ENCODE data around the gene TLE5.
"Not testable (repeated sequence)": the region's sequence is repeated elsewhere in the genome, so short reads cannot be mapped to it uniquely, and the experiment has no call there.

TLE5 gene

DNA sequence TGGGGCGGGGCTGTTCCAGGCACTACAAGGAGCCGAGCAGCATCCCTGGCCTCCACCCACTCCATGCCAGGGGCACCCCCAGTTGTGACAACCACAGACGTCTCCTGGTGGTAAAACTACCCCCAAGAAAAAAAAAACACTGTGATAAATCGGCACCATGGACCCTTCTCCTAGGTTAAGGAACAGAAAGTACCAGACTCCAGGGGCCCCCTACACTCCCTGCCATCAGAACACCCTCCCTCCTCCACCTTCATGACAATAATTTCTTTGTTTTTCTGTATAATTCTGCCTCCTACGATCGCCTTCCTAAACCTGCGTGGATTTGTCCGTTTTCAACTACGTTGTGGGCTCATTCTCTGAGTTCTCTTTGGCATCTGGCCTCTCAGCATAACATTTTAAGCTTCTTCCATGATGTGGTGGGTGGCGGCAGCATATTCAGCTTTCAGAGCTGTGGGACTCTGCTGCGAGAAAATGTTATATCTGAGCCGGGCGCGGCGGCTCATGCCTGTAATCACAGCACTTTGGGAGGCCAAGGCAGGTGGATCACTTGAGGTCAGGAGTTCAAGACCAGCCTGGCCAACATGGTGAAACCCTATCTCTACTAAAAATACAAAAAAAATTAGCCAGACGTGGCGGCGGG lies 41.9 kb downstream of the TLE5 start:
- no peak for DNase-seq

DNA sequence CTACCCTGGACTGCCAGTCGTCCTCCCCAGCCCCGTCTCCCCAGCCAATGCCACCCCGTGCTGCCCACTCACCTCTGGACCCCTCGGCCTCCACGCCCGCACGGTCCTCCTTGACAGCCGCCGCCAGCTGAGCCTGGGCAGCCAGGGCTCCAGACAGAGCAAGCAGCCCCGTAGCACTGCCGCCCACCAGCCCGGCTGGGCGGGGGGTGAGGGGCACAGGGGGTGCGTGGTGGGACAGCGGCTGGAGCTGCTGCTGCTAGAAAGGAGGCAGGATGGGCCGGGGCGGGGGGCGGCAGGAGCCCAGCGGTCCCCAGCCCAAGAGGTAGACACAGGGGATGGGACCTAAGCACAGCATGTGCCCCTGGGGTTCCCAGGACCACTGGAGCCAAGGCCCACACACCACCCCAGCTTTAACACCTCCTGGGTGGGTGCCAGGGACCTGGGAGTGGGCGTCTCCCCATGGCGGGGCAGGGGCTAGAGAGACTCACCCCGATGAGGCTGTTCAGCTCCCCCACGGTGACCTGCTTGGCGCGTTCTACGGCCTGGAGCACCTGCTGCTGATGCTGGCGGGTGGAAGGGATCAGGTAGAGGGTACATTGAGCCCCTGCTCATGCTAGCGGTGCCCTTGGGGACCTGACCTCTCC lies 43.0 kb downstream of the TLE5 start:
- DNase-seq: no peak

GRCh38 chr19:3017923-3018322 lies 44.4 kb downstream of the TLE5 start:
- no peak for DNase-seq

GRCh38 chr19:3015126-3016057 lies 46.9 kb downstream of the TLE5 start:
- DNase-seq: no peak

GRCh38 chr19:3014135-3014534 lies 48.2 kb downstream of the TLE5 start:
- DNase-seq: no peak

DNA sequence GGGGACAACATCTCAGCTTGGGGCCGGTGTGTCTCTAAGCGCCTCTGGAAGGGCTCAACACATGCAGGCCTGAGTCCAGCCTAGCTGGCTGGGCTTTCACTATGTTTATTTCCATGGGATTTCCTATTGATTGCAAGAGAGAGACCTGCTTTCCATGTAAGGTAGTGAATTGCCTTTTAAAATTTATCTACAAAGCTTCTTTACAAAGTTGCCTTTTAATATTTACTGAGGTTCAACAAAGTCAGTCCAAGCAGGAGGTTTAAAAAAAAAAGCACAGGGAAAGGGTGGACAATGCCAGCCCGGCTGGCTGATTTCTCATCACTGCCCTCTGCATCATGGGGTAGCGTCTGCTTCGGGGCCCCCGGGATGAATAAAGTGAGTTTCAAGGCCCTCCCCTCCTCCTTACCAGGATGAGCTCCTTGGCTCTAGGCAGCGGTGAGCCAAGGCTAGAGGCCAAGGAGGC lies 49.0 kb downstream of the TLE5 start:
- no peak for DNase-seq

GRCh38 chr19:3012621-3013262 lies 49.6 kb downstream of the TLE5 start:
- no peak for DNase-seq

- DNase-seq: not testable (repeated sequence)
These were observed 50.2 kb downstream of the TLE5 start for GRCh38 chr19:3012059-3012458.

- no peak for DNase-seq
These were observed 51.4 kb downstream of the TLE5 start for GRCh38 chr19:3010871-3011270.

GRCh38 chr19:3008994-3009393 lies 53.3 kb downstream of the TLE5 start:
- no peak for DNase-seq

DNA sequence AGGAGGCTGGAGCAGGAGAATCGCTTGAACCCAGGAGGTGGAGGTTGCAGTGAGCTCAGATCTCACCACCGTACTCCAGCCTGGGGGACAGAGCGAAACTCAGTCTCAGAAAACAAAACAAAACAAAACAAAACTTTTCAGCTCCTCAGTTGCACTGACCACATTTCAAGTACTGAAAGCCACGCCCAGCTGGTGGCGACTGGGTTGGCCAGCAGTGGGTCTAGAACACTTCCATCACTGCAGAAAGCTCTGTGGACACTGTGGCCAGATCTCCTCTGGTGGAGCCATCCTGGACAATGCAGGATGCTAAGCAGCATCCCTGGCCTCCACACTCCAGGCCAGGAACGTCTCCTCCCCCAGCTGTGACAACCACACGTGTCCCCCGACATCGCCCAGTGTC lies 54.3 kb downstream of the TLE5 start:
- DNase-seq: no peak

GRCh38 chr19:3006075-3006767 lies 56.1 kb downstream of the TLE5 start:
- no peak for DNase-seq

DNA sequence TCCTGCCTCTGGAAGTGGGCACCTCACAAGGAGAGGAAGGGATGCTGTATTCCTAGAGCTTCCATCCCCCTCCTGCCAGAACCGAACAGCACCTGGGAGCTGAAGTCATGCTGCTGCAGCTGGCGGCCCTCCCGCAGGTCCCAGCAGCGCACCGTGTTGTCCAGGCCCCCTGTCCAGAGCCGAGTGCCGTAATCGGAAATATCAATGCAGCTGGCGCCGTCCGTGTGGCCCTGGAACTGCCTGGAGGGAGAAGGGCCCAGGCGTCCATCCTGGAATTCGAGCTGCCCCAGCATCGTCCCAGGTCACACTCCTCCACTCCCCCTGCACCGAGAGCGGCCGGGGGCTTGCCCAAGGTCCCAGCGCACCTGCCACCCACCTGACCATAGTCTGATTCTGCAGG lies 57.0 kb downstream of the TLE5 start:
- no peak for DNase-seq

DNA sequence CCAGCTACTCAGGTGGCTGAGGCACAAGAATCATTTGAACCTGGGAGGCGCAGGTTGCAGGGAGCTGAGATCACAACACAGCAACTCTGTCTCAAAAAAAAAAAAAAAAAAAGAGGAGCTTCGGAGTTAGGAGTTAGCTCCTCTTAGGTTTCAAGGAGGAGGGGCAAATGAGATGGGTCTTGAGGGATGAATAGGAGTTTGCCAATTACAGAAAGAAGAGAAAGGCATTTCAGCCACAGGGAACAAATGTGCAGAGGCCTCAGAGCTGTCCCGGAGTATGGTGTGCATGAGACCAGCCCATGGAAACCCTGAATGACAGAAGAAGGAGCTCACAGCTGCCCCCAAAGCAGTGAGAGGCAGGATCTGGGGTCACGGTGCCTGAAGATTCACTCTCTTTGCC lies 57.8 kb downstream of the TLE5 start:
- no peak for DNase-seq

GRCh38 chr19:3003046-3003445 lies 59.2 kb downstream of the TLE5 start:
- no peak for DNase-seq

Data from amniotic stem cell (primary cell).